GM19238 (cell line): Measurements from ENCODE around the gene ADAM19.
"Not testable (repeated sequence)": the region's sequence is repeated elsewhere in the genome, so short reads cannot be mapped to it uniquely, and the experiment has no call there.

ENCODE experiments used
- DNase-seq: peaks from one replicate; pipeline ENCODE4 v3.0.0; 2011; ENCODE audit warnings: low spot score; ENCODE audit not compliant: insufficient read length

ADAM19 gene

DNA sequence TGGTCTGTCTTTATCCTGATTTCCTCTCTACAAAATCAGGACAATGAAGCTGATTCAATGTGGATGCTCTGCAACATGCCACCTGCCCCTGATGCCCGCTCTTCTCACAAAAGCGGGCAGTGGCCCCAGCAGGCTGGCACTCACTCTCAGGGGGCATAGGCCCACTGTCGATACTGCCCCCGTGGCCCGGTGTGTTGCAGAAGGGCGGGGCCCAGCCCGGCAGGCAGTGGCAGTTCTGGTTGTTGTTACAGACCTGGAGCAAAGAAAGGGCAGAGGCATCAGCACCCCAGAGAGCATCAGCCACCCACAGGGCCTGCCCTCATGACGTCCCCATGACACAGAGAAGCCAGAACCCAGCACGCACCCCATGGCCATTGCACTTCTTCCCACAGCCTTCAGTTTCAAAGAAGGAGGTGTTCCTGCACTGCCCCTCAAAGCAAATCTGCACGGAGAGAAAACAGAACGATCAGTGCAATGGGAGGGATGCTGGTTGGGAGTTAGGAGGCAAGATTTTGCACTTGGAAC, 84.0 kb downstream of the ADAM19 start:
- DNase-seq: no peak

DNA sequence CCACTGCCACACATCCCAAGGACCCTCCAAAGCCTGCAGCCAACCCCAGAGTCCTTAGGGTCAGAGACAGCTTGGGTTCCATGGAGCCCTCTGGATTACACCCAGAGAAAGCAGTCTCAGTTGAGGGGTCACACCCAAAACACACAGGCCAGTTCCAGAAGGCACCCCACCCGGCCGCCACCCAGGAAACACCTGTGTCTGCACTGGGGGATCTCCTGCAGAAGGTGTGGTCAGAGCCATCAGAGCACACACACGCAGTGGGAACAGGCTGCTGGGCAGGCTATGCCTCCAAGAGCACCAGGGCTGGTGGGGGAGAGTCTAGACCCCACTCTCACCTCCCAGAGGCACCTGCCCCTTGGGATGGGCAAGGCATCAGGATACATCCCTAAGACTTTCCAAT, 88.2 kb downstream of the ADAM19 start:
- DNase-seq: no peak

DNA sequence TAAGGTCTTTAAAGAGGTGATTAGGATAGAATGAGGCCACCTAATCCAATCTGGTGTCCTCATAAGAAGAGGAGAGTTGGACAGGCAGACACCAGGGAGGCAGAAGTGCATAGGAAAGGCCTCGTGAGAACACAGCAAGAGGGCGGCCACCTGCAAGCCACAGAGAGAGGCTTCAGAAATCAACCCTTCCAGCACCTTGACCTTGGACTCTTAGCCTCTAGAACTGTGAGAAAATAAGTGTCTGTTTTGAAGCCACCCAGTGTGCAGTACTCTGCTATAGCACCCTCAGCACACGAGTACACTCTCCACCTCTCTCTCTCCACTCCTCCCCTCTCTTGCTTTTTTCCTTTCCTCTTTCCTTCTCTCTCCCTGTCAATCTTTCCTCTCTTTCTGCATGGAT, 88.7 kb downstream of the ADAM19 start:
- DNase-seq: no peak

DNA sequence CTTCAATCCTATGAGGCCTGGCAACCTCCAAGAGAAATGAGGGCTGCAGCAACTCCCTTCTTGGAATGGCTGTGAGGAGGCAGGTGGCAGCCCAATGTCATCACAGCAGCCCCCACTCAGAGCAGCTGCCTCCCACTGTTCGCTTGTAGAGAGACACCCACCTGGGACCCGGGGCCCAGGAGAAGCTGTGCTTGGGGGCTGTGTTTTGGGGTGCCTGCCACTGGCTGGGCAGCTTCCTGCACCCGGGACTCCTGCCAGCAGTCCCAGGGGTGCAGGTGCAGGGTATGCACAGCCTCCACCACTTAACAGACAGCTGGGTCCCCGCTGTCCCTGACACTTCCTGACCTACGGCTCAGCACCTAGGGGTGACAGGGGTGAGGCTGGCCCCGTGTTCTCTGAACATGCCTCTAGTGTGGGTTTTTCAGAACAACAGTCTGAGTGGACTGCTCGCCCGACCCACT, 89.3 kb downstream of the ADAM19 start:
- DNase-seq: no peak

DNA sequence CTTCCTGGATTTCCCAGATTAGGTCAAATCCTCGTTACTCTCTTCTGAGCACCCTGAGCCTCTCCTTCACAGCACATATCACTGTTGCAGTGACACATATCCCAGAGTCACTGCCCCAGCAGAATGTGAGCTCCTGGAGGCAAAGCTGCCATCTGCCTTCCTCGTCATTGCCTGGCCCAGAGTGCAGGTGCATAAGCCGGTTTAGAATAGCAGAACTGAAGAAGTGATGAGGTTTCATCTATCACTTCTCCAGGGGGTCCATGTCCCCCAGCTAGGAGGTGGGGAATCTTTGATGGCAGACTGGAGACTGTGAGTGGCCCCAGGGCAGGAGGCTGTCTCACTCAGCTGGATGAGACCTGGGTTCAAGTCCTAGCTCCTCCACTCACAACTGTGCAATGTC, 89.8 kb downstream of the ADAM19 start:
- DNase-seq: no peak

DNA sequence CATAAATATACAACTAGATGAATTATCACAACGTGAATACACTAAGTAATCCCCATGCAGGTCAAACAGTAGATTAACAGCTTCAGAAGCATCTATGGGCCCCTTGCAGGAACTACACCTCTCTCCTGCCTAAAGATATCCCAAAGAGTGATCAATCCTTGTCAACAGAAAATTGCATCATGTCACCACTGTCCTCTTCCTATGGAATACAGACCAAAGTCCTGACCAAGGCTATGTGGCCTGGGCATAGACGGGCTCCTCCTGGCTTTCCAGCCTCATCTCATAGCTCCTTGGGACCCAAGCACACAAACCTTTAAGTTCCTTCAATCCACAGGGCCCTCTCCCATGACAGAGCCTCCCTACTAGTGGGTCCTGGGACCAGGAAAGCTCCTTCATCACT, 90.2 kb downstream of the ADAM19 start:
- no peak for DNase-seq

DNA sequence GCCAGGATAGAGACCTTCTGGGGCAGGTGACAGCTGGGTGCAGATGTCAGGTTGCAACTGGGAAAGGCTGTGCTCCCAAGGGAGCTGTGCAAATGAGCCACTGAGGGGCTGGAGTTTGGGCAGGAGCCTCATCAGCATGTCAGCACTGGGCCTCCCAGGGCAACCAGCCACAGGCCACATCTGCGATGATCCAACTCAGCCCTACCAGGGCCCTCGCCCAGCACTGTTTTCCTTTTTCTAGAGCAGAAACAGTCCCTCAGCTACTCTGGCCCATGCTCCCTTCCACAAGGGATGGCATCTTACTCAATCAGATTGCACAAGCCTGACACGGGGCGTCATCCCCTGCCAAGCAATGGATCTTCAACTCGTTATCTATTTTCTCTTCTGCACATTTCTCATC, 90.8 kb downstream of the ADAM19 start:
- DNase-seq: no peak

DNA sequence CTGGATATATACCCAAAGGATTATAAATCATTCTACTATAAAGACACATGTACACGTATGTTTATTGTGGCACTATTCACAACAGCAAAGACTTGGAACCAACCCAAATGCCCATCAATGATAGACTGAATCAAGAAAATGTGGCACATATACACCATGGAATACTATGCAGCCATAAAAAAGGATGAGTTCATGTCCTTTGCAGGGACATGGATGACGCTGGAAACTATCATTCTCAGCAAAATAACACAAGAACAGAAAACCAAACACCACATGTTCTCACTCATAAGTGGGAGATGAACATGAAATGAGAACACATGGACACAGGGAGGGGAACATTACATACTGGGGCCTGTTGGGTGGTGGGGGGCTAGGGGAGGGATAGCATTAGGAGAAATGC, 92.9 kb downstream of the ADAM19 start:
- DNase-seq: not testable (repeated sequence)

DNA sequence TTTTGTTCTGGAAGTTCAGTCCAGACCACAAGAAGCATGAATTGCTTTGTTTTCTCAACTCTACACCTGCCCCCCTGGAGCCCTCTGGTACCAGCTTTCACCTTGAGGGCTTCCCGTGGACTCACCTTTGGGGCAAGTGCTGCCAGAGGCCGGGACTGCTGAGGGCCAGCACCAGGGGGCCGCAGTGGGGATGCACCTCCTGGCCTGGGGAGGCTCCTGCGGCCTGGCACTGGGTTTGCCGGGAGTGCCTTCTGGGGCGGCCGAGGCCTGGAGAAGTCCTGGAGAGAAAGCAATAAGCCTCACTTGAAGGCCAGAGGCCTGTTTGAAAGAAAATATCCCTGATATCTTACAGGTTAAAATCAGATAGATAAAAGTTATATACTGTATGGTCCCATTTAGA, 93.9 kb downstream of the ADAM19 start:
- DNase-seq: no peak

DNA sequence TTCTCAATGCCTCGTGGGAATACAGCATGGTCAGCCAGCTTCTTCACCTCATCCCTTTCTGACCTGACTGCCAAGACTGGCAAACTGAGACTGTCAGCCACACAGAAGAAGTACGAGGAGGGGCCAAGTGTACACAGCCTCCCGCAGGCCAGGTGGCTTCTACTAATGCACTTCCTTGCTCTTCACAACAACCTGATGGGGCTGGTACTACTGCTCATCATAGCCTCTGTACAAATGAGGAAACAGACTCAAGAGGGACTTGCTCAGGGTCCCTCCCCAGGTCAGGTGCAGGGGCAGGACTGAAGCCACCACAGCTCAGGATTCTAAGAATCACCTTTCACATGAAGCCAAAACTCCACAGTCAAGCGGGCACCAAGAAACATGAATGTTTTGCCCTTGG, 94.3 kb downstream of the ADAM19 start:
- no peak for DNase-seq

DNA sequence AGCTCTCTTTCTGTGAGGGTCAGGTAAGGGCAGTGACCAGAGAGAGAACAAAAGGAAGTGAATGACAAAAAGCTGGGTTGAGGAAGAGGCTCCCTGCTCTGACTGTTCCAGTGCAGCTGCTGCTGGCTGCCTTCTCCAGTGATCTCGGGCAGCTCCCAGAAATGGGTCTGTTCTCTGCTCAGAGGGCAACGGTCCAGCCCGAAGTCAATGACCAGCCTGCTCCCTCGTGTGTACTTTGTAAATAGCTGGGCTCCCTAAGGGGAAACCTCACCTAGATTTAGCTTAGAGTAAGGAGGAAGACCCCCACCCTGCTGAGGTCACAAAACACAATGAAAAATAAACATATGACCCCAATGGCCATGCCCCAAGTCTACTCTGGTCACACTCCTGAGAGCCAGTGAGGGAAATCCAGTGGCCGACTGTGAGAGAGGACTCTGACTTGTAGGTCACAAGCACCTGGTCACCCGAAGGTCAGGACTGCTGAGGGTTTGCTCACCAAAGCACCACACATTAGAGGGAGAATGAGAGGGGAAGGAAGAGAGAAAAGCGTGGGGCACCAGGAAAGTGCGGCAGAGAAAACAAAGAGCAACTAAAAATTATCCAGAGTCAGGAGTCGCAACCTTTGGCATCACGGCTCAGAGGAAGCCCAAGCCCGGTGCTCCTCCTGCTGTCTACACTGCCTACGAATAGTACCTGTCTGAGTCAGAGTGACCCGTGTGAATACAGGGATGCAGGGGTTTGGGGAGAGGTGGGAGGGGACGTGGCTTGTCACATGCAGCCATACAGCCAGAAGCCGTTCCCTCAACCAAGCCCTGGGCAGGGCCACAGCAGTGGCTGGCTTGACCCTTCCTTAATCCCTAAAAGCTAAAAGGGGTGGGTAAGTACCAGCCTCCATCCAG, 95.7 kb downstream of the ADAM19 start:
- DNase-seq: no peak

DNA sequence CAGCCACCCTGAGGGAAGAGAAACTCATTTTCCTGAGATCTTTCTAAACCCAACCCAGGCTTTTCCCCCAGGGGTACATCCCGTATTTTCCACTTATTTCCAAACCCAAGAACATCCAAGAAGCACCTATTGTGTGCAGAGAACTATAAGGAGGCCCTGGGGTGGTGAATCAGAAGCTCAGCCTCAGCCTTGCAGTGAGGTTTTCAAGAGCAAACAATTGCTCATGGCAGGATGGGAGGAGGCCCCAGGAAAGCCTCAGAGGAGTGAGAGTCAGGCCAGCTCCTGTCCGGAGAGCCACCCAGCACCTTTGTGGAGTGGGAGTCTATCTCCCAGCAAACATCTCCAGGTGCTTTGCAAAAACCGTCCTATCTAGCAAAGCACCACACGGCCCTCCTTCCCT, 96.4 kb downstream of the ADAM19 start:
- no peak for DNase-seq

DNA sequence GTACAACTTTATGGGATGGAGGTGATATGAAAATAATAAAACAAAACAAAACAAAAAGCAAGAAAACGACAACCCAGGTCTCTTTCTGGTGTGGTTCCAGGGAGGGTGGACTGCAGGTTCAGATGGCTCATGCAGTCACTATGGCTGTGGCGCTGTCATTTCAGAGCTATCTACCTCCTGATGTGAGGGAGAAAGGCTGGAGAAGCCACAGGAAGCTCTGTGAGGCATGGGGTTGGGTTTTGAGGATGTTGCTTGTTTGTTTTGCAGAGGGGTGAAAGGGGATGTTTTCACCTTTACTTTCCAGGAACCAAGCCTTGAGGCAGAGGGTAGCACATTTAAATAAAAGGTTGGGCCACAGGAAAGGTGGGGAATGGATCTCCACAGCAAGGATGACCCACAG, 96.8 kb downstream of the ADAM19 start:
- no peak for DNase-seq

DNA sequence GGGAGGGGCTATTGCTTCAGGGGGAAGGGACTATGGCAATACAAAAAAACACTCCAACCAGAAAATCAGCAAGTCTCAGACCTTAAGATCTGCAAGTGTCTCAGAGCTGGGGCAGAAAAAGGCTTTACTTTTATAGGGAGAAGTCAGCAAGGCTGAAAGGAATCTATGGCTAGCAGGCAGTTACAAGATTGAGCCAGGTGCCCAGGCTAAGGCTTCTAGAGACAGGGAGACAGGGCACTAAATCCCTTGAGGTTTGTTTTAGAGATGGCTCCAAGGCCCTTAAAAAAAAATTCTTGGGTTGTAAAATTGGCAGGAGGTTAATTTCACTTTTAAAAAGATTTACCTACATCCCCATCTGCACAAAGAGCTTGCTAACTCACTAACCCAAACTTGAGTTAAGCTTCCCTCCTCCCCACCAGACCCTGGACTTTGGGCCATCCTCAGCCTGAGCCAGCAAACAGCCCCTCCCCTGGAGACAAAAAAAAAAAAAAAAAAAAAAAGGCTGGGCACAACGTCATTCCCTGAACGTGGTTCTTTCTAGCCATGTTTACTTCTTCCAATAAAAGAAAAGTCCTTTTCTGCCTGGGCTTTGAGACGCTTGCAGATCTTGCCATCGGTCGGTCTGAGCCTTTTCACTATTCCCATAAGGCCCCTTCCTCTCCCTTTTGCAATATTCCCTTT, 97.6 kb downstream of the ADAM19 start:
- no peak for DNase-seq

DNA sequence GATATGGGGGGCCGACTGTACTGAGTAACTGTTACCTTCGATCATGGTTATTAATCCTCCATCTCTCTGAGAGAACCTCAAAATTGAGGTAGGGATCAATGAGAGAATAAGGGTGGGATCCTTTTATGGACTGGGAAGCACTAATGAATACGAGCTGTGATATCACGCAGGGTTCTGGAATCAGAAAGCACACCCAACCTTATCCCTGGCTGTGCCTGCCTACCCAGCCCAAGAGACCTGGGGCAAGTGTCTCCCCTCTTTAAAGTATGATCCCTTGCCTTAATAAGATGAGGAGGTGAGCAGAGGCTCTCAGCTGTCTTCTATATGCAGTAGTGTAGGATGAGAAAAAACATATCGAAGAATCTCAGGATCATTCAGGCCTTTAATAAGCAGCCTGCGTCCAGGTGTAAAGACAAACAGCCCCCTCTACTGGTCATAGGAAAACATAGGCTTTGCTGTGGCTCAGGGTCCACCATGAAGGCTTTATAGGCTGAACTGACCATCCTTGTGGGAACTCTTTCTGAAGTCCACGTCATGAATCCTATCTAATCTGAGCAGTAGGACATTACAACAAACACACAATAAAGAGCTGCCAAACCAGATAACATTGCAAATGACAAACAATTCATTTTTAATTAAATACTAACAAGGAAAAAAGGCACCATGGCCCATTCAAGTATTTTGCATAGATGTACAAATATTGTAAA, 98.7 kb downstream of the ADAM19 start:
- DNase-seq: peak; percentile 49

DNA sequence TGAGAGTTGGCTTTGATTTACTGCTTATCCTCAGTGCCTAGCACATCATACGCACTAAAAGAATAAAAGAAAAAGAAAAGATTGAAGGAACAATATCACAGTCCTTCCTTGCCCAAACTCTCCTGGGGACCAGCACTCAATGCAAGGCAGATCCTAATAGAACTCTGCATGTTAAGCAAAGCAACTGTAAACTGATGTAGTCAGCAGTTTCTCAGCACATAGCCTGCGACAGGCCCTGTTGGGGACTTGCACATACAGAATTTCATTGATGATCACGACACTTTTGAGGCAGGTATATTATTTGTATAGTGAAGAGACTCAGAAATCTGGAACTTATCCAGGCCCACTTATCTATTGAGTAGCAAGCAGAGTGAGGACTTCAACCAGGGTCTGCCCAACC, 100.1 kb downstream of the ADAM19 start:
- no peak for DNase-seq

DNA sequence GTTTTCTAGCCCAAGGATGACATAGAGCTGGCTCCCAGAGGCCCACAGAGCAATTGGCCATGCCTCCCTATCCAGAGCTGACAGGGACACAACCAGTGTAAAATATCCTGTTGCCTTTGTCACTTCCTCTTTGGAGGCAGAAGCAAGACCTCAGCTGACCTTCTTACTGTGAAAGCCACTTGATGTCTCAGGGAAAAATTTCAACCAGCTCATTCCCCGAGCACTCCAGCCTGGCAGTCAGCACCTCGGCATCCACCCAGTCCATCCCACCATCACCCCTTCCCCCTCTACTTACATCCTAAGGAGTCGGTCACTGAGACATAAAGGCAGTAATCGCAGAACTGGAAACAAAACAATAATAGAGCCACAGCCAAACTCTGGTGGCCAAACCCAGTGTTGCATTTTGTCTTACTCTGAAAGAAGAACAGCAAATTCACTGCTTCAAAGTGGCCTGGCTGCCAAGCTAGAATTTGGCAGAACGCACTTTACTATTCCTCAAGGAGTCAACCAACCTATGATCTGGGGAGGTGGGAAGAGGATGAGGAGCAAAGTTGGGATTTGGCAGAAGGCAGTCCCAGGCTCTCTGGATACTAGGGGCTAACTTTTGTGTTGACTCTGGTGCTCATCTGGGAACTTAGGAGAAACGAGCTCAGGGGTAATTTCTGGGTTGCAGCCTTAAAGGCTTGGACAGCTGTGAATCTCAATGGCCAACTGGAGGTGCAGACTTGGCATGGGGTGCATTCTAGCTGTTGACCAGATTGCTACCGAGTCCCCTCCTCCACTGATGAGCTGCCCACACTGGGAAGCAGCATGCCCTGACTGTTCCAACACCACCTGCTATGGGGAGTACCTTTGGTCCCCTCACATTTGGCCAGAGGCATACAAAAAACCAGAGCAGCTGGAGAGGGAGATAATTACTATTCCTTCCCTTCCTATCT, 101.9 kb downstream of the ADAM19 start:
- DNase-seq: no peak

DNA sequence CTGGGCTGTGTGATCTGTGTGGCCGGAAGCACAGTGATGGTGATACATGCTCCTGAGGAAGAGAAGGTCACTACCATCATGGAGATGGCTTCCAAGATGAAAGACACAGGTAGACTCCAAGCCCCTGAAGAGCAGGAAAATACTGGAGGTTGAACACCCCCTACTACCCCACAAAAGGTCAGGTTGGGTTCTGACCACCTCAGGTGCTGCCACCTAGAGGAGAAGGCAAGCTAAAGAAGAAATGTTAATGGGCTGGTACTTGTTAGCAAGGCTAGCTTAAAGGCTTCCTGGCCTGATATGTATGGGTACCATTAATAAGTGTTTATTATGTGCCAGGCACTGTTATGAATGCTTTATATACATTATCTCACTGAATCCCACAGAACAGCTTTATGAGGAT, 103.9 kb downstream of the ADAM19 start:
- DNase-seq: no peak

DNA sequence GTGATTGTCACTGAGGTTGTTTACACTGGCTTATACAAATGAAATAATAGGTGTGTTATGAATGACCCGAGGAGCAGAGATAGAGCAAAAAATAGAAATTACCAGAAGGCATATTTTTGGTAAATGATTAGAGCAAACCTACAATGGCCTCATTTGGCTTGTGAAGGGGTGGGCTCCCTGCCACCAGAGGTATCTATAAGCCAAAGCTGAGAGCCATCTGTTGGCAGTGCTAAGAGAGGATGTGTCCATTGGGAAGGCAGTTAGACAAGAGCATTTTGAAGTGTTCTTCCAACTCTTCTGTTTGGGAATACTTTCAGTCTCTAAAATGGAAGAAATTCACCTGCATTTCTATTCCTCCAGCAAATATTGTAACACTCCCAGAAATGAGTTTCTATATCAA, 104.9 kb downstream of the ADAM19 start:
- DNase-seq: no peak

DNA sequence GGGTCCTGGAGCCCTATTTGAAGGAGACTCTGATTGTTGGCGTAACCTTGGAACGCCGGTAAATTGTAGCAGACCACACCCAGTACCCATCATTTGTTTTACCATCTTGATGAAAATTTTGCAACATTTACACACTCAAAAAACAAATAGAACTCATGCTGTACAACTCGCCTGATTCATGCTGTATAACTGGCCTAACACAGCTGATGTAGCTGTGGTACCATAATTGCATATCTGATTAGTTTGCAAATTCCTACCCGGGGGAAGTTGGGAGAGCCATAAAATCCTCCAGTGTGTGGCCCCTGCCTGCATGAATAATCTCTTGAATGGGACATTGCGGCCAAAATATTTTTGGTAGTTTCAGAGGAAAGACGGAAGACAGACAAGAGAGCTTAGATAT, 105.9 kb downstream of the ADAM19 start:
- no peak for DNase-seq

DNA sequence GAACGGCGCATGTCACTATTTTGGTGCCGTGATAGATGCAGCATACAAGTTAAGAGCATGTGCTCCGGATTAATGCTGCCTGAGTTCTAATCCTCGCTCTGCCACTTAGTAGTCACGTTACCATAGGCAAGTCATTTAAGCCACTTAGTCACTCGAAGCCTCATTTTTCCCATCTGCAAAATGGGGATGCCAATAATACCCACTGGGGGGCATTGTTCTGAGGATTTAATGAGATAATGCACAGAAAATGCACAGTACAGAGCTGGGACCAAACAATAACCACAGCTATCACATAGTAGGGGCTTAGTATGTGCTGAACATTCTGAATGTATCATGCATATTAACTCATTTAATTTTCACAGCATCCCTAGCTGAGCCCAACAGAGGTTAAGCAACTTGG, 106.5 kb downstream of the ADAM19 start:
- DNase-seq: no peak
